ENCODE measurements around the gene KIF6.
A peak's percentile ranks its signal among the peaks of the same experiment; 100 is the strongest.
"Not testable (repeated sequence)": the region's sequence is repeated elsewhere in the genome, so short reads cannot be mapped to it uniquely, and the experiment has no call there.

The KIF6 gene

DNA sequence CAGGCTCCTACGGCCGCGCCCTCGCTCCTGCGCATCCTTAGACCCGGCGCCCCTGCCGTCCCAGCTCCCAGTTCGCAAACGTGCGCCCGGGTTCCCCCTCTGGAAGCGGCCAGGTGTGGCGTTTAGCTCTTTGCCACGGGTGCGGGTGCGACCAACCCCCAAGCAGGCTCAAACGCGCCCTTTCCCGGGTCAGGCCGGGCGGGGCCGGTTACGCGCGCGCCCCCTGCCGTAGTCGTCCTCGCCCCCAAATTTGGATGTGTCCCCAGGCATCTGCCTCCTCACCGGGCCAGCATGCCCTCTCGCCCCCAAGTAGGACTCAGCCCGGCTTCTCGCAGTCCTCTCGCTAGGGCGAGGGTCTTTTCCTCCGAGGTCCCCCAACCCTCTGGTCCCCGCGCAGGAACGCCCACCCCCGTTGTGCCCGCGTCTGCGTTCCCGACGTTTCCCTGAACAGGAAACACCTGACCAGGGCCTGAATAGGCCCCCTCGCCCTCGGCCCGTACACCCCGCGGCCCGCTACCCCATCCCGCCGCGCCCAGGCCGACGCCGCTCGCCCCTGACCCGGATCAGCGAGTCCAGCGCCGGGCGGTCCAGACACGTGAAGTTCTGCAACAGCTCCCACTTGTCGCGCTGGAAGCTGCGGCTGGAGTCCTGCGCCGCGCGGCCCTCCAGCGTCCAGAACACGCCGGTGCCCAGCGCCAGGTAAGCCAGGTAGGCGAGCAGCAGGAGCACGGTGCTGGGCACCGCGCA, 411.5 kb downstream of the KIF6 start:
- no peak for DNase-seq (ENCODE audit: low read depth)

DNA sequence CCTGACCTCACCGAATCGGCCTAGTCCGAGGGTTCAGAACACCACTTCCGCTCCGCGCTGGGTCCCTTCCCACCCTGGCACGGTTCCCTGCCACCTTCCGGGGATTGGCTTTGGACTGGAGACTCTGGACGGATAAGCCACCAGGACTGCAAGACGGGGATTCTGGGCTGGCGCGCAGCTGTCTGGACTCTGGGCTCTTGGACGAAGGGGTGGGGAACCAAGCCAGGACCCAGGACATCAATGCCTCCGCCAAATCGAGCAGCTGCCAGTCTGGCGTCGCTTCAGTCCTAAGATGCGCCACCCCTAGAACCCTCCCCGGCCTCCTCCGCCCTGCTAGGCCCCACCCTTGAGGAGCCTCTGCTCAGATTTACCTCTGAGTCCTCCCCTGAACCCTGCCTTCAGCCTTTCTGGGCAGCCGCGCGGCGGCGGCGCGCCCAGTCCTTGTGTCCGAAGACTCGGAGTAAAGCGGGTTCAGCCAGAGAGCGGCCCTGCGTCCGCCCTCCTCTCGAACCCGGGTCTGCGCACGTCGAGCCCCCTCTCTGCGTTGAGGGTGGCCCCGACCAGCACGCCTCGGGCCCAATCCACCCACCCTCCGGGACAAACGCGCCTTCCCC, 412.2 kb downstream of the KIF6 start:
- DNase-seq (ENCODE audit: low read depth), result no peak

DNA sequence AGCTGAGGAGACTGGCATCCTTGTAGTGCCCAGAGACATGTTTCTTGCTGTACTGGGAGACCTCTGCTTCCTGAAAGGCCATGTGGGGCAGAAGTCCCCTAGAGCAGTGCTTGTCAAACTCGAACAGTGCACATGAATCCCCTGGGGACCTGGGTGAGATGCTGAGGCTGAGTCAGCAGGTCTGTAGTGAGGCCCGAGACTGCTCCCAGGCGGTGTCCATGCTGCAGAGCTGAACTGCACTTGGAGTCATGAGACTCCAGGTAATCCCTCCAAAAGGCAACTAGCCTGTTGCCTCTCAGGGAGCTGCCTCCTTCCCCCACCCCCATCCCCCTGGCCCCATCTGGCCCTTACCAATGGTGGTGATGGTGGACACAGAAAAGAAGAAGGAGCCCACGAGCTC, 414.7 kb downstream of the KIF6 start:
- DNase-seq (ENCODE audit: low read depth), result no peak

DNA sequence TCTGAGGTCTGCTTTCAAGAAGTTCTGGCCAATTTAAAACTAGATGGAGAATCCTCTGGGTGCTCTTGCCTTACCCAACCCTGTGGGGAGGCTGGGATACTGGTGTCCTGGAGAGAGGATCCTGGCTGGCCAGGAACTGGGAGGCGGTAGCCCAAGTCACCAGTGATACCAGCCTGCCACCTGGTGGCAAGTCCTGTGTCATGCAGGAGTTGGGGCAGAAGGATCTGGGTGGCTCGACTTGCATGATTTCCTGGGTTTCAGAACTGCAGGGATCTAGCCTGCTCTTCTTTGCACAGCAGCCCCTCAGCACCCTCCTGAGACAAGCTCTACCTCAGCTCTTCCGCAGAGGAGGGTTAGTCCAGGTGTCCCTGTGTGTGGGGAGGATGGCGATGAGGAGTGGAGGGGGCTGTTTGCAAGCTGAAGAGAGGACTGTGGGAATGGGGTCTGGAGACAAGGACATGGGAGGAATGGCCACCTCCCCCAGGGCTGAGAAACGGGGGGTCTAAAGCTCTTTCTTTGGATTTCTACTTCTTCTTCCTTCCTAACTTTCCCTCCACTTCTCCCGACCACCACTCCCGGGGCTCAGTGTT, 415.2 kb downstream of the KIF6 start:
- DNase-seq (ENCODE audit: low read depth), result peak; percentile 39

DNA sequence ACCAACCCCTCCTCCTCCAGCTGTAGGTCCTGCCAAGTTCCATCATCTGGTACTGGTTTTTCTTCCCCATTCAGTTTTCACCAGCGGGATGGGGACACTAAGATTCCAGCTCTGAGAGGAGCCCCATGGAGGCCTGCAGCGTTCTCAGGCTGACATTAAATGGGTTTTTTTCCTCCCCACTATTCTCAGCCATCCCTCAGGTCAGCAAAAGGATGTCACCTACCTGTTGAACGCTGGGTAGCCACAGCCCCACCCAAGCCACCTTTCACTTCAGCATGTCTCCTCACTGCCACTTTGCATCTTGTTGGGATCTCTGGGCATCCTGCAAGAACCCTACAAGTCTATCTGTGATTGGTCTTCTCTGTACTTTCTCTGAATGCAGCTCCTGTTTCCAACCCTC, 417.7 kb downstream of the KIF6 start:
- no peak for DNase-seq (ENCODE audit: low read depth)

DNA sequence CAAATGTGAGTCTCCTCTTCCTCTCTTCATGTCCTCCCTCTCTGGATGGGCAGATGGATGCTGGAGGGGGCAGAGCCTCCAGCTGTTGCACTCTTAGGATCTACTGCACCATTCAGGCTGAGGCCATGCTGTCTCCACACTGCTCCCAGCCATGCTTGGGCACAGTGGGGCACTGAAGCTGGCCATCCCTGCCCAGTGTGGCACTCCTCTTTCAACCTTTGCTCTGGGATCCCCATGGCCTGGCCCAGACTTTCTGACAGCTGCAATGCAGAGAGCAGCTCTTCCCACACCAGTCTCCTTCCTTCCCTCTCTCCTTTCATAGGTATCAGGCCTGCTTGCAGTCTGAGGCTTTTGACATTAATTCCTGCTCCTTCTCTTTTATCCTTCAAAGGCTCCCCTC, 420.3 kb downstream of the KIF6 start:
- no peak for DNase-seq (ENCODE audit: low read depth)

DNA sequence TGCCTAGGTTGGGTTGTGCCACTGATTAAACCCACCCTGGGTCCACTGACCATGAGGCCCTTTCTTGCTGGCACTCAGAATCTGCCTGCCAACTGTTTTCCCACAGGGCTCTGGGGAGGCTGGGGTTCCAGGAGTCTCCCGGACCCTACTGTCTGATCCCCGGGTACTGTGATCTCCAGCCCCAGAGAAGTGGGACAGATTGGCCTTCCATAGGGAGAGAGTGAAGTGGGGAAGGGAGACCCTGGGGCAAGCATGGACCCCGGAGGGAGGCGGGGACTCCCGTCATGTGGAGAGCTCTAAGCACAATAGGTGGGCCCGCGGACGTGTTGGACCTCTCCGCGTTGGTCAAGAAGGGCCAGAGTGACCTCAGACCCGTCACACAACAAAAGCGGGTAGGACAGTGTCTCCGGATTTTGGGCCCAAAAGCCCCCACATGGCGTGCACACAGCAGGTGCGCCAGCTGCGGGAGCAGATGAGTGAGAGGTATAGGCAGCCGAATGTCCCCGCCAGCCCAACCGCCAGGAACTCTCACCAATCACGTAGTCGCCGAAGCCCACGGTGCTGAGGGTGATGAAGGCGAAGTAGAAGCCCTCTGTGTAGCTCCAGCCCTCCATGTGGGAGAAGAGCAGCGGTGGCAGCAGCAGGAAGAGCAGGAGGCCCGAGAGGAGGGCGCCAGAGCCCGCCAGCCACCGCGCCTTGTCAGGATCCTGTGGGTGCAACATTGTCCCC, 421.6 kb downstream of the KIF6 start:
- DNase-seq (ENCODE audit: low read depth), result no peak

DNA sequence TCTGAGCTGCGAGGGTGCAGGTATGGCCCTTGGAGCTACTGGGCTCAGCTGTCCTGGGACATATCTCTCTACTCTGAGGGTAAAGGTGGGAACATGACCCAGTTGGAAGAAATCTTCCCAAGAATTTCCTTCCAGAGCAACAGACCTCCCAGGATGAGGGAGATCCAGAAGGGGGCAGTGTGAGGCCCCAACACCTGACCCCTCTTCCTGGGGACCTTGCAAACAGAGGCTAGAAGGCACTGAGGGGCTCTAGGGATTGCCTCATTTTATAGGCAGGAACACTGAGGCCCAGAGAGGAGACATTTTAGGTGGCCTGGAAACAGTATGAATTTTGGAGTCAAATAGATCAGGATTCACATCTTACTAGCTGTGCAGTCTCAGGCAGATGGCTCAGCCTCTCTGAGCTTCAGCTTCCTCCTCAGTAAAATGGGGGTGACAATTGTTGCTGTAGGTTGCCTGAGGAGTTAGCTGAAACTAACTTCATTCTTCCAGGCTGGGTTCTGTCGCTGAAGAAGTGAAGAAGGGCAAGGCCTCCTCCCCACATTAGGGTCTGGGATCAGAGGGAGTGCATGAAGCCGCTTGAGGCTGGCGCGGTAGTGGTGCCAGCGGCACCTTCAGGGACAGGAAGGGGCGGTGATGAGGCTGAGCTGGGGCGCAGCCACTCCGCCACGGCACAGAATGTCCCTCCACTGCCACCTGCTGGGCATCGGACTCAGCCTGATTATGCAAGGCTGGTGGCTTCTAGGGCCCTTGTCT, 422.4 kb downstream of the KIF6 start:
- DNase-seq (ENCODE audit: low read depth), result peak; percentile 84

DNA sequence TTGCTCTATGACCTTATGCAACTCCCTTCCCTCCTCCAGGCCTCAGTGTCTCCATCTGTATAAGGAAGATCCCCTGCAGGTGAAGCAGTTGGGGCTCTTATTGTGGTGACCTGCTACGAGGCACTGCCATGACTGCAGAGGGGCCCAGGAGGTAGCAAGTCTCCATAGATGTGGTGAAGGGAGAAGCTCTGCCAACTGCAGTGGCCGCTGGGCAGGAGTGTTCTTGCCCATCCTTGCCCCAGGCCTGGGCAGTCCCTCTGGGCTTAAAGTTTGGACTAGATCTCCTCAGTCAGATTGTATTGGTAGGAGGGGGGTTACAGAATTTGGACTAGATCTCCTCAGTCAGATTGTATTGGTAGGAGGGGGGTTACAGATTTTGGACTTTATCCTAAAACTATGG, 423.2 kb downstream of the KIF6 start:
- DNase-seq (ENCODE audit: low read depth), result no peak

DNA sequence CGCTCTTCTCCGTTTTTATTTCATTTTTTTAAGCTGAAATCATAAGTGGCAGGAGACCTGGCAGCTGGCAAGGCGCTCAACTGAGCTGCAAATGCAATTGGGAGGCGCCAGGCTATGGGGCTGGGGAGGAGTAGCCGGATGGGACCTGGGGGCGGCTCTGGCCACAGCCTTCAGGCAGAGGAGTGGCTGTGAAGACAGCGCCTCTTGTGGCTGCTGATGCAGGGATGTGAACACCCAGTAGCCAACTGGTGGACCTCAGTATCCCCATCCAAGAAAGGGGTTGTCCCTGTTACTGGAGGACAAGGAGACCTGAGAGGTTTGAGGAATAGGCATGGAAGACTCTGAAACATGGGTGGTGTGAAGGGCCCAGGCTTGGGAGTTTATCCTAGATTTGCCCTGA, 423.6 kb downstream of the KIF6 start:
- no peak for DNase-seq (ENCODE audit: low read depth)

DNA sequence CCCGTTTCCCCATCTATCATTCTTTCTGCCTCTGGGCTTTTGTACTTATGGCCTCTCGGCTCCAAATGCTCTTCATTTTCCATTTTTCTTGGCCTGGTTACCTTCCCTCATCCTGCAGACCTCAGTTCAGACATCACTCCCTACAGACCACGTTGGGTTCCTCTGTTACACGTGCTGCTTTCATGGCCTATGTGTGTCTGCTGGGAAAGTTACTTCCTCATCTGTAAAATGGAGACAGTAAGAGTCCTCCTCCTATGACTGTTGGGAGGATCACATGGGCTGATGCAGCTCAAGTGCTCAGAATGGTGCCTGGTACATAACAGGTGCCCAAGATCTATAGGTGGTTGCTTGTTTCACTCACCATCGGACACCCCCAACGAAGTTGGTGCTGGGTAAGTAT, 424.5 kb downstream of the KIF6 start:
- no peak for DNase-seq (ENCODE audit: low read depth)

DNA sequence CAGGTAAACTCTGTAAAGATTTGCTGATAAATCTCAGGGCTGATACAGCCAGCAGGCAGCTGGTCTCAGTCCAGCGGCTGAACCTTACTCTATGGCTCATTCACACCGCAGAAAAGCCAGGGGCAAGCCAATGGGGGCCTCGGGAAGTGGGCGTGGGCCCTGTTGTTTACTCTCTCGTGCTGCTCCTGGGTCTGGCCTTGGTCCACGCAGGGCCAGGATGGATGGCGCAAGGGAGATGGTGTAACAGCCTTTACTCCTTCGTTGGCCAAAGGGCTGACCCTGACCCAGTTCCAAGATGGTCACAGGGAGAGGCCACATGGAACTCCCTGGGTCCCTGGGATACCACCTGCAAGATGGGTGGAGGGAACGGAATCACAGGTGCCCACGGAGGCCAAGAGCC, 427.1 kb downstream of the KIF6 start:
- DNase-seq (ENCODE audit: low read depth), result no peak

DNA sequence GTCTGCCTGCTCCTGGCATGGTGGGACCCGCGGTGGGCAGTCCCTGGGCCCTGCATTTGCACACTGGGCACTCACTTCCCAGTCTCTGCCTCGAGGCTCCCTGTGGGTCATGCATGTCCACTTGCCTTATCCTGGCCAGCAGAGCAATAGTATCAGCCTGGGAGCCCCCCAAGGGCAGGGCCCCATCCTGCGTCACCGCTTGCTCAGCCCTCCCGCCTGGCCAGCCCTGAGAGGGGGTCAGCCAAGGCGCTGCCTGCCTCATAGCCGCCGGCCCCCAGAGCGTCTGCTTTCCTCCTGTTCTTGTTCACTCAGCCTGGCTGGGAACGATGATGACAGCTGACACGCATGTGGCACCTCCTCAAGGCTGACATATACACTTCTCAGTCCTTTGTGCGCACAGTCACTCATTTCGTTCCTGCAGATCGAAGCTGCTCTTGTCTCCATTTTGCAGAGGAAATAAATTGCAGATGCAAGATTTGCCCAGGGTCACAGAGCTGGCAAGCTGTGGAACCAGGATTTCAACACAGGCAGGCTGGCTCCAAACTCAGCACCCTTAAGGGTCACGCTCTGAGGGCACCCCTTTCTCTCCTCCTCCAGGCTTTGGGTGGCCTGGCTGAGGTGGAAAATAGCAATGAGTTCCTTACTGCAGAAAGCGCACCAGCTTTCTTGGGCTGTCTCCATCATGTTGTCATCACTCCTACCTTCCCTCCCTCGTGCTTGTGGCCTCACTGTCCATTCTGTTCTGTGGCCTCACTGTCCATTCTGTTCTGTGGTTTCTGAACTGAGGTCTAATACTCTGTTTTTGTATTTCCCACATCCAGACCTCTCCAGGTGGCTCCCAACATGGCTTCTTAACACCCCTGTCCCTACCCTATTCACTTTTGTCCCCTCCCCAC, 428.2 kb downstream of the KIF6 start:
- no peak for DNase-seq (ENCODE audit: low read depth)

DNA sequence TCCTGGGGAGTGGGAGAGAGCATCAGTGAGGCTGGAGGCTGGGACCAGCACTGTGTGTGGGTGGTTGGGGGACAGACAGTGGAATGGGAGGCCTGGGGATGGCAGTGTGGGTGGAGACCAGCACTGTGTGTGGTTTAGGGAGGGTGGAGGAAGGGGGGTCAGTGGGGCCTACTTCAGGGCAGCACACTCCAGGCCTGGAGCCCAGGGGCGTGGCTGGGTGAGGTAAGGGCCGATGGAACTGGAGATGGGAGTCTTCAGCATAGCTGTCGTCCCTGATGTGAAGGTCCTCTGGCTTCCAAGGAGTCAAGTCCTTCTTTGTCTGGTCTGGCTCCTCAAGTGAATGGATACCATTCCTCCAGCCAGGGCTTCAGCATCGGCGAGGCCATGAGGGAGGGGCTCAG, 429.6 kb downstream of the KIF6 start:
- DNase-seq (ENCODE audit: low read depth), result no peak

DNA sequence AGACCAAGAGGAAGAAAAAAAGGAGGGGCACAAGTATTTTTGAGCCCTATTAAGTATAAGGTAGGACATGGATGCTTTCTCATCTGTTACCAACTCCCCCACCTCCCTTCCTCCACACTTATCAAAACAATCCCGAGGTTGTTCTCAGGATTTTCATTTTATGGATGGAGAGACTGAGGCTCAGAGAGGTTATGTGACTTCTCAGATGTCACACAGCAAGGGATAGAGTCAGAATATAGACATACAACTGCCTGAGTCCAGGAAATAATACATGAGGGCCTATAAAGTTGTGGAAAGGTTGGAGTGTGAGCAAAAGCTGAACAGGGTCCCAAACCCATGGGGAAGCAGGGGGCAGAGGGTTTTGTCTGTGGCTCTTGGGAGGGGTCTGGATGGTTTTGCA, 430.3 kb downstream of the KIF6 start:
- DNase-seq (ENCODE audit: low read depth), result no peak

DNA sequence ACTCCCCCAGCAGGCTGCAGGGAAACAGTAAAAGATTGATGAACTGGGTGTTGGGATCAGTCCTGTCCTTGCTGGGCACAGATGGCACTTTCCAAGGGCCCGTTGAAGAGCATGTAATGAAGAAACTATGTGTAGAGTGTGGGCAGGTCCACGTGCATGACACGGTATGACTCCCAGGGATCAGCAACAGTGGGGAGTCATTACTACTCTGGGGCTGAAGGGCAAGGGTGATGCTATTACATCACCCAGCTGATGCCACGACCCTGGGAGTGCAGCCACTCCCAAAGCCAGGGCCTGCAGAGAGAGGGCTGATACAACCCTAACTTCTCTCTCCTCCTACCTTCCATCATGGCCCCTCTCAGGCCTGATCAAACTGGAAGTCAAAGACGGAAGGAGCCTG, 431.1 kb downstream of the KIF6 start:
- DNase-seq (ENCODE audit: low read depth), result no peak

DNA sequence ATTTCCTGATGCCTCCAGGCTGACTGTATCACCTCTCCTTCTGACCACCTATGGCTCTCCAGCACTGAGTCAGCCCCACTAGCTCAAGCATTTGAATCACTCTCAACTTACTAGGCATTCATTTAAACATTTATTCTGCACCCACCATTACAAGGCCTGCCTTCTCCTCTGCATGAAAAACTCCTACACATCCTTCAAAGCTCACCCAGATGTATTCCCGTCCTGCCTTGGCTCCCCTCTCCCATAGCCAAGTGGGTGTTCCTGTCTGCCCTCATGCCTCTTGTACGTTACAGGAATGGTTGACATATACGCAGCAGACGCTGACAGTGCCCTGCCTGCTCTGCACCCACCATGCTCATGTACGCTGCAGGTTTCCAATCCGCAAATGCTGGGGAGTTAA, 432.6 kb downstream of the KIF6 start:
- no peak for DNase-seq (ENCODE audit: low read depth)

DNA sequence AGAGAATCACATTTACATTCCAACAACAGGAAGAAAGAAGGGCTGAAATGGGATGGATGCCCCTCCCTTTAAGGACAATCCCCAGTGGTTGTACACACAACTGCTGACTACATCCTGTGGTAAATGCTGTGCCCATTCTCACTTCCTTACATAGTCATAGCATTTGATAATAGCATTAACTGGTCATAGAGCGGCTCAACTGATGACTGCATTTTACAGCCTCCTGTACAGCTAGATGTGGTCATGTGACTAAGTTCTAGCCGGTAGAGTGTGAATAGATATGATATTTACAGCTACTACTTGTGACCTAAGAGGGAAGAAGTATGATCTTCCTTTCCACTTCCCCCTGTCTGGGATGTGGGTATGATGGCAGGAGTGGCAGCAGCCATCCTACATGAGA, 435.7 kb downstream of the KIF6 start:
- no peak for DNase-seq (ENCODE audit: low read depth)

DNA sequence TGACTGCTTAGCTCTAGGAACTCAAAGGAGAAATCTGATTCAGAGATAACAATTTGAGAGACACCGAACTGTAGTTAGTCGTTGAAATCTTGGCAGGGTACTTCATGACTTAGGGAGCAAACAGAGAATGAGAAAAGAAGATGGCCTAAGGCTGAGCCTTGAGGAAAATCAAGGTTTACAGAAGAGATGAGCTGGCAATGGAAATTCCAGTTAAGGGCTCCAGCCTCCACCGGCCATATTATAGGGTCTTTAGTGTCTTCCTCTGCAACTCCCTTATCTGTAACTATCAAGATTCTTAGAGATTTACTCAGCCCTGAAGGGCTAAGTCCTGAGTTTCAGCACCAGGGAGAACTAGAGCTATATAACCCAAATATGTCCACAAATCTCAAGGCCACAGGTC, 437.6 kb downstream of the KIF6 start:
- DNase-seq (ENCODE audit: low read depth), result no peak

DNA sequence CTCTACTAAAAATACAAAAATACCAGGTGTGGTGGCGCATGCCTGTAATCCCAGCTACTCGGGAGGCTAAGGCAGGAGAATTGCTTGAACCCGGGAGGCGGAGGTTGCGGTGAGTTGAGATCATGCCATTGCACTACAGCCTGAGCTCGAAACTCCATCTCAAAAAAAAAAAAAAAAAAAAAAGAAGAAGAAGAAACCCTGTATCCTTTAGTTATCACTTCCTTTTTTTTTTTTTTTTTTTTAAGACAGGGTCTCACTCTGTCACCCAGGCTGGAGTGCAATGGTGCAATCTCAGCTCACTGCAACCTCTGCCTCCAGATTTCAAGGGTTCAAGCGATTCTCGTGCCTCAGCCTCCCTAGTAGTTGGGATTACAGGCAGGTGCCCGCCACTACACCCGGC, 438.6 kb downstream of the KIF6 start:
- DNase-seq (ENCODE audit: low read depth), result not testable (repeated sequence)

DNA sequence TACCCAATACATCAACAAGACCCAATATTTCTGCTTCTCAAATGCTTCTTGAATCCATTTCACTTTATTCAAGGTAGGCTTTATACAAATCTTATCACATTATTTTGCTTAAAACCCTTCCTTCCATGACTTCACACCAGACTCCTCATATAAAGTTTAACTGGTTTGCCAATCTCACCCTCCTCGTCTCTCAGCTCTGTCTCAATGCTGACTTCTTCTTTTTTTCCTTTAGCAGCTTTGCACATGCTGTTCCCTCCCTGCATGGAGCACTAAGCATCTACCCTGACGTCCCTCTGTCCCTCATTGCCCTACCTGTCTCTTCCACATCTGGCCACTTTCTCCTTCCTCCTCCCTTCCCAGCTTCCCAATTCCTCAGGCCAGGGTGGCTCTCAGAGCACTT, 442.4 kb downstream of the KIF6 start:
- no peak for DNase-seq (ENCODE audit: low read depth)
